Upper lobe of right lung (tissue), 1 donor: ENCODE measurements around the gene ALKAL2. TPM values are rescaled to one million over a fixed set of nuclear protein-coding genes. Genes with fewer than 3 reads are reported as not detected.
A peak's percentile ranks its signal among the peaks of the same experiment; 100 is the strongest.

Source experiments
- ATAC-seq: fragments of 200-7000 bp; cut with Tn5 transposase; one replicate; pipeline ENCODE4 v1.9.1; 2020; ENCODE audit warnings: mild to moderate bottlenecking, moderate library complexity
- DNase-seq: peaks from one replicate; pipeline ENCODE4 v3.0.0-alpha.2; 2020
- H3K27ac ChIP-seq: fragments of 200-600 bp; one replicate; pipeline ENCODE4 v1.8.0; 2022
- H3K27me3 ChIP-seq: fragments of 200-600 bp; one replicate; pipeline ENCODE4 v1.8.0; 2022; ENCODE audit warnings: mild to moderate bottlenecking
- H3K36me3 ChIP-seq: fragments of 200-600 bp; one replicate; pipeline ENCODE4 v1.8.0; 2022
- H3K4me1 ChIP-seq: fragments of 200-600 bp; one replicate; pipeline ENCODE4 v1.8.0; 2022
- H3K4me3 ChIP-seq: fragments of 200-600 bp; one replicate; pipeline ENCODE4 v1.8.0; 2022; ENCODE audit warnings: mild to moderate bottlenecking
- H3K9me3 ChIP-seq: fragments of 200-600 bp; one replicate; pipeline ENCODE4 v1.8.0; 2022
- intact Hi-C: fragments of 100-400 bp; cut with DNase I; formaldehyde crosslinking; loops from one replicate; pipeline ENCODE4 v1.11.0; 2022
- total RNA-seq: library from RNA; stranded (reverse); fragmentation: NEBNext Ultra II Directional; extraction: Animal tissue kit (Norgen Biotek cat#: 25700); gene quantifications from one replicate; pipeline ENCODE4 v1.2.1, GENCODE V29; 2021
- TF ChIP-seq, protein P1 (sequence below): fragments of 200-600 bp; IDR thresholded peaks from one replicate; pipeline ENCODE4 v1.8.0; 2022; ENCODE audit warnings: antibody characterized with exemption
- donor health status: DM: no; HTN: yes; CAD: no; lungs with severe emphysema.

Gene ALKAL2
- total RNA-seq, 1 donor from 2014 or later, result 18.7 TPM

DNA sequence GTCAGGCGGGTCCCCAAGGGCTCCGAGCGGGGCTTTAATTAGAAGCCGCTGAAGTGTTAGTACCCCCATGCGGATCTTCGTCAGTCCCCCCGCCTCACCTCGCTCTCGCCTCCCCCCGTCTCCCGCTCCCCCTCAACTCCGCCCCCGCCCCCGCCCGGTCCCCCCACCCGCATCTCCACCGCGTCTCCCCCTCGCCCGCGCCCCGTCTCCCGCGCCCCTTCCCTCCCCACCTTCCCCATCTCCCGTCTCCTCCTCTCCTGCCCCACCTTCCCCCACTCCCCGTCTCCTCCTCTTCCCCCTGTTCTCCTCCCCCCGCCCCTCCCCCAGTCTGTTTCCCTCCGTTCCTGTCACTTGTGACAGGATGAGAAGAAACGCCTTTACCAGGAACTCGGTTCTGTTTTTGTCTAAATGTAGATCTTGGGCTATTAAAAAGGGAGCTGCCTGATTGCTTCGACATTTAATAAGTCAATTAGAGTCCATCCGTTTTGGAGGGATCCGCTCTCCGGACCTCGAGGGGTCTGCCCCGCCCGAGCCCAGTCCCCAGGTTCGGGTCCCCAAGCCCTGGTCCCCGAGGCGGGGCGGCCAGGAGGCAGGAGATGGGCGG is 969 bp upstream of the ALKAL2 start:
- H3K4me3 ChIP-seq, result peak overlapping the region; percentile 62
- peak; percentile 30 for ATAC-seq
- peak; percentile 70 for DNase-seq

DNA sequence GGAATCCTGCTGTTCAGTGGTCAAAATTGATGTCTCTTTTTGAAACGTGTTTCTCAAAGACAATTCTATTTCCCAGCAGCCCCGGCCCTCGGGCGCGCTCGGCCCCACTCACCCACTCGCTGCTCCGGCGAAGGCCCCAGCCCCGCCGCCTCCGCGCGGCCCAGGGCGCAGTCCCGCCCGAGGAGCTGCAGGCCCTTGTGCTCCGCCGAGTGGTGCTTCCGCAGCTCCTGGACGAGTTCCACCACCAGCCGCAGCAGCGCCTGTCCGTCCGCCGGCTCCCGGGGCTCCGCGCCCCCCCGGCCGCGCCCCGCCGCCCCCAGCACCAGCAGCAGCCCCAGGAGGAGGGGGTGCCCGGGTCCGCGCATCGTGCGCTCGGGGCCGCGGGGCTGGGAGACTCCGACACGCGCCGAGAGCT is 413 bp downstream of the ALKAL2 start:
- ATAC-seq, result peak; percentile 68
- TF ChIP-seq, protein P1, sequence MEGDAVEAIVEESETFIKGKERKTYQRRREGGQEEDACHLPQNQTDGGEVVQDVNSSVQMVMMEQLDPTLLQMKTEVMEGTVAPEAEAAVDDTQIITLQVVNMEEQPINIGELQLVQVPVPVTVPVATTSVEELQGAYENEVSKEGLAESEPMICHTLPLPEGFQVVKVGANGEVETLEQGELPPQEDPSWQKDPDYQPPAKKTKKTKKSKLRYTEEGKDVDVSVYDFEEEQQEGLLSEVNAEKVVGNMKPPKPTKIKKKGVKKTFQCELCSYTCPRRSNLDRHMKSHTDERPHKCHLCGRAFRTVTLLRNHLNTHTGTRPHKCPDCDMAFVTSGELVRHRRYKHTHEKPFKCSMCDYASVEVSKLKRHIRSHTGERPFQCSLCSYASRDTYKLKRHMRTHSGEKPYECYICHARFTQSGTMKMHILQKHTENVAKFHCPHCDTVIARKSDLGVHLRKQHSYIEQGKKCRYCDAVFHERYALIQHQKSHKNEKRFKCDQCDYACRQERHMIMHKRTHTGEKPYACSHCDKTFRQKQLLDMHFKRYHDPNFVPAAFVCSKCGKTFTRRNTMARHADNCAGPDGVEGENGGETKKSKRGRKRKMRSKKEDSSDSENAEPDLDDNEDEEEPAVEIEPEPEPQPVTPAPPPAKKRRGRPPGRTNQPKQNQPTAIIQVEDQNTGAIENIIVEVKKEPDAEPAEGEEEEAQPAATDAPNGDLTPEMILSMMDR, result no peak
- H3K4me3 ChIP-seq, result peak overlapping the region; percentile 59
- H3K9me3 ChIP-seq, result no peaks in the 10 kb centered on the region
- peaks cover 10% of the 10 kb centered on the region for H3K36me3 ChIP-seq
- H3K4me1 ChIP-seq, result peaks cover 18% of the 10 kb centered on the region
- intact Hi-C loops, result no loop called here
- peak overlapping the region; percentile 74 for H3K27ac ChIP-seq
- peak; percentile 80 for DNase-seq
- H3K27me3 ChIP-seq, result peaks cover 10% of the 10 kb centered on the region

More for the DNA sequence above, 969 bp upstream of the ALKAL2 start:
- Histone ChIP-seq H3K4me1 (peaks cover 18% of the 10 kb centered on the region), H3K36me3 (no peaks in the 10 kb centered on the region), H3K27ac (peak overlapping the region; percentile 83), H3K9me3 (no peaks in the 10 kb centered on the region), H3K27me3 (peaks cover 10% of the 10 kb centered on the region)
- intact Hi-C loops, result no loop called here
- TF ChIP-seq, protein P1, result no peak

DNA sequence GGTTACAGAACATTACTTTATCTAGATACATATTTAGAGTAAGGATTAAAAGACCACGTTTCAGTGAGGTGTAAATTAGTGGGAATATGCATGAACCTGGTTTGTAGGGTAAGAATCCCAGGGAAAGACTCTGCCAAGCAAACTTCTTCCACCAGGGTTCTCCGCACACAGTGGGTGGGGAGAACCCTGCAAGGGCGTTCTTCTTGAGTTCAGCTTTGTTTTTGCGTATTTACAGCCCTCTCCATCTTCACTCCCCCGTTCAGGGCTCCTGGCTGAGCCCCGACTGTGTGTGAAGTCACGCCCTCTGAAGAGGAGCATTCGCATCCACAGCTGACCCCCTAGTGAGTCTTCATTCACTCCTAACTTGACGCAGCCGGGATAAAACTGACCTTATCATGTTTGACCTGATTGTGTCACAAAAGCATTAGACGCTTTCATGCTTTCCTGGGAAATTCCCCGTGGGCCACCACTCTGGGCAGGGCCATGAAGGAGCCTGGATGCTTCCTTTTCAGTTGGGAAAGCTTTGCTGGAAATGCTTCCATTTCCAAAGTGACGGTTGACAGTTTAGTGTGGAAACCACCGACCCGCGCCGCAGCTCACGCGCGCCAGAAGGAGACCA is 1.0 kb downstream of the ALKAL2 start:
- H3K9me3 ChIP-seq, result no peaks in the 10 kb centered on the region
- TF ChIP-seq, protein P1, result no peak
- ATAC-seq, result no peak
- H3K27ac ChIP-seq, result peak overlapping the region; percentile 74
- H3K27me3 ChIP-seq, result peaks cover 10% of the 10 kb centered on the region
- DNase-seq, result no peak
- H3K4me3 ChIP-seq, result peak overlapping the region; percentile 59
- intact Hi-C loops, result no loop called here
- peaks cover 18% of the 10 kb centered on the region for H3K4me1 ChIP-seq
- peaks cover 16% of the 10 kb centered on the region for H3K36me3 ChIP-seq

DNA sequence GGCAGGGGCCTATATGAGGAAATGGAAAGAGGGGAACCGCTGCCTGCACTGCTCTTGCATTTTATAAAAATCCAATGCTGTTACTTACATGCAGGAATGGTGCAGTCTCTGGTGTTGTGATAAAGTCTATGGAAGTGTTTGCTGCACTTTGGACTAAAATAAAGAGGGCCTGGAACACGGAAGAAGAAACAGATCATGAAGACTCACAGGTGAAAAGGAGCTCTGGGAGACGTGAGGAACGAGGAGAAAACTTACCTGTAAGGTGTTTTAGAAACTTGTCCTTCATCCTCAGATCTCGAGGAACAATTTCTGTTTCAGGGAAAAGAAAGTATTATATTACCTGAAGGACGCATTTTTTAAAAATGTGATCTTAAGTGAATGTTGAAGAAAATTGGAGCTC is 1.9 kb downstream of the ALKAL2 start:
- no peak overlapping the region for H3K27ac ChIP-seq
- peaks cover 18% of the 10 kb centered on the region for H3K4me1 ChIP-seq
- no peaks in the 10 kb centered on the region for H3K9me3 ChIP-seq
- TF ChIP-seq, protein P1, result no peak
- no peak overlapping the region for H3K4me3 ChIP-seq
- intact Hi-C loops, result no loop called here
- ATAC-seq, result no peak
- peaks cover 24% of the 10 kb centered on the region for H3K36me3 ChIP-seq
- DNase-seq, result no peak
- H3K27me3 ChIP-seq, result peaks cover 10% of the 10 kb centered on the region

DNA sequence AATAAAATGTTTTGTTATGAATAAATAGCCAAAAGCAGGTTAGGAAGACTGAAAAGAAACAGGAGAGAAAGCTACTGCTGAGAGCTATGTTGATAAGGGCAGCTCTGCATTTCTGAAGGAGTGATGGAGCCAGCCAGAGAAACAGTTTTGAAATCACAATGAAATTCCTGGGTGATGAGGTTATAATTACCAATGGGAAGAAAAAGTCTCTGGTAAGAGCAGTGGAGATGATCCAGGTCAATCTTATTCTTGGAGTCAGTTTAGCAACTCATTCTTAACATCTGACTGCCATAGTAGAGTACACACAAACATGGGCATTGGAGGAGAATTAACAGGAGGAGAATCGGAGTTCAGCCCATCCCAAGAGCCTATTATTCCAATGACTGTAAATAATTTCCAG is 2.4 kb downstream of the ALKAL2 start:
- H3K9me3 ChIP-seq, result no peaks in the 10 kb centered on the region
- no peak for ATAC-seq
- H3K27me3 ChIP-seq, result peaks cover 10% of the 10 kb centered on the region
- peaks cover 29% of the 10 kb centered on the region for H3K36me3 ChIP-seq
- intact Hi-C loops, result no loop called here
- DNase-seq, result no peak
- TF ChIP-seq, protein P1, result no peak
- no peak overlapping the region for H3K4me3 ChIP-seq
- no peak overlapping the region for H3K27ac ChIP-seq
- H3K4me1 ChIP-seq, result peaks cover 18% of the 10 kb centered on the region
